ENCODE results near the gene ATOSB.

GRCh38 chr9:35074141-35074540 lies 41.5 kb downstream of the ATOSB start:
- TF ChIP-seq CTCF (IDR thresholded peaks at IDR 0.05) (no peak), POLR2A (IDR thresholded peaks at IDR 0.05) (no peak)
